ENCODE results near the gene ECE1. TPM values are rescaled to one million over a fixed set of nuclear protein-coding genes. Genes with fewer than 3 reads are reported as not detected.

The ECE1 gene
- total and polyA plus RNA-seq, 2 of the 4 experiments (the other 2 are of a cell fraction), result 61.8 to 124 TPM

DNA sequence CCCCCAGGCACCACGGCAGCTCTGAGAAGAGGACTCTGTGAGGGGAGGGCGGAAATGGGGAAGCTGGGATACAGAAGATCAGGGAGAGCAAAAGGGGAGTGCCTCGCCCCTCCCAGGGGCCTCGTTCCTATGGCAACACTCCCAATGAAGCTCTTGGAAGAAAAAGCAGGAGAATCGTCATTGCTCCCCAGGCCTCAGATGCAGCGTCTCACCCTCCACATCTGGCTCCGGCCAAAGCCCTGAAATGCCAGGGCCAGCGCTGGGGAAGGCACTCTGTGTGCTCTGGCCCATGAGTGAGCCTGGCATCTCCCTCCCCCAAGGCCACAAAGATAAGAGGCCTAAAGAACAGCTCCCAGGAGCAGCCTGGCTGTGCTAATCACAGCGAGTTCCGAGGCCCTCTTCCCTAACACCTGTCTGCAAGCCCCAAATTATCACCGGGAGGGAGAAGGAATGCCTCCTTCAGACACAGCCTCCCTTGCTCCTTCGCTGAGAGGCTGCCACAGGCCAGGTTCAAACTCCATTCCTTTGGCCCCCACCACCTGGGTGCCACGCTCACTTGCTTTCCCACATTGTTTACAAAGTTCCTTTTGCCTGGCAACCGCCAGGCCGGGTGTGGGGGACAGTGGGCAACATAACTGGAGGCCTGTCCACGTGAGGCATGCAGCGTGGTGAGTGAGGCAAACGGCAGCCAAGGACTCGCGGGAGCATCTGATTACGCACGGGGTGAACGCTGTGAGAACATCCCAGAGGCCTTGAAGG lies 27.8 kb downstream of the ECE1 start (continued):
- TF ChIP-seq MAZ (IDR thresholded peaks at IDR 0.05; ENCODE audit: borderline replicate concordance, low read depth, low read length), result peak; percentile 91
- peak; percentile 93 for TF ChIP-seq BHLHE40 (IDR thresholded peaks at IDR 0.05; ENCODE audit: low read depth, low read length)

DNA sequence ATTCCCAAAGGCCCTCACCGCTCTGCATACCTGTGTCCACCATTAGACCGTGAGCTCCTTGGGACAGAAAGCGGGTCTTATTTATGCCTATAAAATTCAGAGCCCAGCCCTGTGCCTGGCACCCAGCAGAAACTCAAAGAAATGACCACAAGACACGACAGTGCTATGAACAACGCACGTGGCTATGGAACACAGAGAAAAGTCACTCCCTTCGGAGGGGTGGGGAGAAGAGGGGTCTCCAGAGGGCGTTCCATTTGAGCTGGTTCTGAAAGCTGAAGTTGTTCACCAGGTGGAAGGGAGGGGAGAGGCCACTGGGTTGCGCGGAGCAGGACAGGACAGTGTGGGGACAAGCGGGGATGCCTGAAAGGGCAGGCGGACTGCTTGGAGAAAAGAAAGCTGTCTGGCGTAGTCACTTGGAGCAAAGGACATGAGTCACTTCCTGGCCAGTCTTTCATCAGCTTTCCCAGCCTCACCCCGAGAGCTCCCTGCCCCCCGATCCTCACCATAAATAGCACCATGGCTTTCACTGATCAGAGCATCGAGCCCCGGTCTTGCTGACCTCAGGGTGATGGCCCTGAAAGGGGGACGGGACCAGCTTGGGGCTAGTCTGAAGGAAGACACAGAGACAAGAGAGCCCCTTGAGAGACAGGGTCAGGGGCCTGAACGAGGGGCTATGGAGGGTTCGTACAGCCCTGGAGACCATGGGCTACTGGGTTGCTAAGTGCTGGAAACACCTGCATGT lies 28.5 kb downstream of the ECE1 start:
- peak overlapping the region; percentile 88 to 96 for H4K8ac ChIP-seq (ENCODE audit: low read depth in 2 of 2, low read length in 2 of 2)
- TF ChIP-seq RAD21 (IDR thresholded peaks at IDR 0.05; ENCODE audit: low read length) (no peak), FOS (IDR thresholded peaks at IDR 0.05; ENCODE audit: low read depth, low read length) (peak; percentile 91), NFE2L2 (IDR thresholded peaks at IDR 0.05; ENCODE audit: low read depth, low read length) (peak; percentile 53; the same call in 1 of the 2 replicates), BHLHE40 (IDR thresholded peaks at IDR 0.05; ENCODE audit: low read depth, low read length) (peak; percentile 41; the same call in 1 of the 2 replicates), USF2 (IDR thresholded peaks at IDR 0.05; ENCODE audit: low read depth, low read length) (0 out of 2 replicates have a peak, but pooled peaks have one; percentile 15), MXI1 (IDR thresholded peaks at IDR 0.05; ENCODE audit: borderline replicate concordance, low read depth, low read length) (0 out of 2 replicates have a peak, but pooled peaks have one; percentile 12), SMC3 (IDR thresholded peaks at IDR 0.05; ENCODE audit: low read depth, low read length) (no peak), CTCF (conservative IDR thresholded peaks at IDR 0.05; ENCODE audit: low read depth, low read length) (no peak), CEBPB (IDR thresholded peaks at IDR 0.05; ENCODE audit: low read depth, low read length) (peak; percentile 90), CHD1 (IDR thresholded peaks at IDR 0.05; ENCODE audit: low read depth, low read length) (no peak), POLR2A (IDR thresholded peaks at IDR 0.05; ENCODE audit: low read depth, low read length) (peak; percentile 79)

More for the DNA sequence above, 28.5 kb downstream of the ECE1 start:
- no TSS peak for BruUV-seq (replicated peaks)
- 56% methylated on average over 13 of the region's 20 CpGs; no CpG with 5 or more reads in 1 of the 2 experiments for WGBS, 2 experiments (ENCODE audit: extremely low coverage in 2 of 2, insufficient read length in 1 of 2)
- H3K23ac ChIP-seq (ENCODE audit: low read depth, low read length), result peak overlapping the region; percentile 99
- peak overlapping the region; percentile 81 for H4K5ac ChIP-seq (ENCODE audit: low read depth, low read length)
- peak overlapping the region; percentile 98 for H3K14ac ChIP-seq (replicated peaks; ENCODE audit: low read depth, low read length)
- in situ Hi-C loops (cut with MboI; ENCODE audit: low sequenced_read_pairs) (no loop called here), intact Hi-C loops (cut with micrococcal nuclease) (loop anchor here (2.0 to 10.0 kb wide), 2 partner anchors 73 to 313 kb away; no protein-coding TSS in a partner anchor), dilution Hi-C loops (cut with HindIII; ENCODE audit: low sequenced_read_pairs, unreplicated experiment) (no loop called here)
- peak overlapping the region; percentile 99 for H2AK9ac ChIP-seq (replicated peaks; ENCODE audit: low read depth, low read length, poor library complexity)
- peaks cover 47% of the 10 kb centered on the region for H3K4me1 ChIP-seq (ENCODE audit: control insufficient read depth, insufficient read depth, low read length)
- peak overlapping the region; percentile 78 for H3K18ac ChIP-seq (ENCODE audit: low read depth, low read length)
- H3K36me3 ChIP-seq (ENCODE audit: control insufficient read depth, insufficient read depth, low read length), result peaks cover 41% of the 10 kb centered on the region
- H3K4me2 ChIP-seq (ENCODE audit: low read depth, low read length), result peak overlapping the region; percentile 47
- peak overlapping the region; percentile 96 for H2BK5ac ChIP-seq (ENCODE audit: low read depth, low read length, poor library complexity, severe bottlenecking)
- peak overlapping the region; percentile 86 for H2AFZ ChIP-seq (replicated peaks; ENCODE audit: low read length, poor library complexity)
- no peak overlapping the region for H3K4me3 ChIP-seq (ENCODE audit: insufficient read depth, low read depth, low read length)
- peaks cover 44% of the 10 kb centered on the region for H3K9me1 ChIP-seq (ENCODE audit: insufficient read depth, low read length)
- no peaks in the 10 kb centered on the region for H3K27me3 ChIP-seq (ENCODE audit: control insufficient read depth, insufficient read depth, low read length)
- peak overlapping the region; percentile 46 for H3K9ac ChIP-seq (ENCODE audit: low read depth, low read length)
- peak overlapping the region; percentile 95 for H2AK5ac ChIP-seq (ENCODE audit: low read depth, low read length)
- peak overlapping the region; percentile 94 for H3K27ac ChIP-seq (ENCODE audit: insufficient read depth, low read length)
- peaks cover 21 to 77% of the 10 kb centered on the region in 2 experiments for H3K79me1 ChIP-seq (ENCODE audit: low read depth in 1 of 2, low read length in 2 of 2)
- no peaks in the 10 kb centered on the region for H3K9me3 ChIP-seq (ENCODE audit: control insufficient read depth, insufficient read depth, low read length)
- ChIA-PET POLR2A (ENCODE audit: unreplicated experiment) (interaction anchor here (1.3 kb wide), 1 partner anchor 83 kb away, joined by 3 read pairs; no protein-coding TSS in a partner anchor), CTCF (interaction anchor here (1.4 kb wide), 2 partner anchors 9 to 107 kb away, joined by 8 to 13 read pairs; no protein-coding TSS in a partner anchor)
- peak overlapping the region; percentile 99 for H2BK20ac ChIP-seq (ENCODE audit: low read depth, low read length)
- H2BK15ac ChIP-seq (ENCODE audit: low read depth, low read length), result peak overlapping the region; percentile 99
- H2BK120ac ChIP-seq (ENCODE audit: low read depth, low read length), result peak overlapping the region; percentile 99
- peak; percentile 76 for ATAC-seq (ENCODE audit: low read depth)
- peak; percentile 96 for DNase-seq
- no peaks in the 10 kb centered on the region for H4K20me1 ChIP-seq (ENCODE audit: insufficient read depth, low read length)
- peak overlapping the region; percentile 99 for H3K4ac ChIP-seq (ENCODE audit: low read depth, low read length)
- H4K91ac ChIP-seq (ENCODE audit: insufficient read depth, low read depth, low read length), result peak overlapping the region; percentile 99
- H3K56ac ChIP-seq (ENCODE audit: extremely low read depth, insufficient read depth, low read length), result peak overlapping the region; percentile 95

All from IMR-90 (cell line).